ENCODE data around the gene KRT86.

KRT86 gene

DNA sequence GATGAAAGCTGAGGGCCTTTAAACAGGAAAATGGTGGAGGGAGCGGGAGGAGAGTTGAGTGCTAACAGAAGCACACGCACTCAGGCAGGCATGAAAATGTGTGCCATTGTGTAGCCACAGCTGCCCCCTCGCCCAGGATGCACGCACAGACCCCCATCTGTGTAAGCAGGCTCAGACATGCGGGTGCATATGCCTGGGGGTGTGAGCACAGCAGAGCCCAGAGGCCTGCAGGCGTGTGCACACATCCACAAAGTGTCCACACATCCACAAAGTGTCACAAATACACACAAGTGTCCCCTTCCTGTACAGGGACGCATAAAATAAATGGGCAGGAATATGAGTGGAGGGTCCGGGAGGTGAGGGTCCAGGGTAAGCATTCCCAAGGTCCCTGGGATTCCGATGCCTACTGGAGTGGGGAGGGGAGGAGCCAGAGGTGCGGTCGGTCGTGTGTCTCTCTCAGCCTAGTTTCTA is 42.2 kb upstream of the KRT86 start:
- Histone ChIP-seq H3F3A (ENCODE audit: insufficient read depth, low read length) (no peaks in the 10 kb centered on the region), H3K9ac (ENCODE audit: low read length) (no peak overlapping the region), H3K9me2 (ENCODE audit: low read depth, low read length) (no peaks in the 10 kb centered on the region), H3K79me2 (ENCODE audit: insufficient read depth, low read length) (no peaks in the 10 kb centered on the region), H2AFZ (ENCODE audit: low read length) (no peak overlapping the region), H3K36me3 (ENCODE audit: insufficient read depth, low read length) (no peaks in the 10 kb centered on the region), H3K27me3 (ENCODE audit: insufficient read depth, low read length) (no peaks in the 10 kb centered on the region), H3K27ac (ENCODE audit: low read depth, low read length, poor library complexity, severe bottlenecking) (no peak overlapping the region), H3K4me1 (ENCODE audit: insufficient read depth, low read length, severe bottlenecking) (no peaks in the 10 kb centered on the region), H3K4me2 (ENCODE audit: low read length) (no peak overlapping the region), H3K9me3 (ENCODE audit: low read length) (no peaks in the 10 kb centered on the region), H4K20me1 (ENCODE audit: insufficient read depth, low read length) (no peaks in the 10 kb centered on the region), H3K4me3 (ENCODE audit: low read depth, low read length, poor library complexity, severe bottlenecking) (no peak overlapping the region)
- TF ChIP-seq, protein P1, sequence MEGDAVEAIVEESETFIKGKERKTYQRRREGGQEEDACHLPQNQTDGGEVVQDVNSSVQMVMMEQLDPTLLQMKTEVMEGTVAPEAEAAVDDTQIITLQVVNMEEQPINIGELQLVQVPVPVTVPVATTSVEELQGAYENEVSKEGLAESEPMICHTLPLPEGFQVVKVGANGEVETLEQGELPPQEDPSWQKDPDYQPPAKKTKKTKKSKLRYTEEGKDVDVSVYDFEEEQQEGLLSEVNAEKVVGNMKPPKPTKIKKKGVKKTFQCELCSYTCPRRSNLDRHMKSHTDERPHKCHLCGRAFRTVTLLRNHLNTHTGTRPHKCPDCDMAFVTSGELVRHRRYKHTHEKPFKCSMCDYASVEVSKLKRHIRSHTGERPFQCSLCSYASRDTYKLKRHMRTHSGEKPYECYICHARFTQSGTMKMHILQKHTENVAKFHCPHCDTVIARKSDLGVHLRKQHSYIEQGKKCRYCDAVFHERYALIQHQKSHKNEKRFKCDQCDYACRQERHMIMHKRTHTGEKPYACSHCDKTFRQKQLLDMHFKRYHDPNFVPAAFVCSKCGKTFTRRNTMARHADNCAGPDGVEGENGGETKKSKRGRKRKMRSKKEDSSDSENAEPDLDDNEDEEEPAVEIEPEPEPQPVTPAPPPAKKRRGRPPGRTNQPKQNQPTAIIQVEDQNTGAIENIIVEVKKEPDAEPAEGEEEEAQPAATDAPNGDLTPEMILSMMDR (IDR thresholded peaks at IDR 0.05; ENCODE audit: low read length), result no peak
- TF ChIP-seq EZH2 (IDR thresholded peaks at IDR 0.05; ENCODE audit: borderline replicate concordance, low read length), result no peak

DNA sequence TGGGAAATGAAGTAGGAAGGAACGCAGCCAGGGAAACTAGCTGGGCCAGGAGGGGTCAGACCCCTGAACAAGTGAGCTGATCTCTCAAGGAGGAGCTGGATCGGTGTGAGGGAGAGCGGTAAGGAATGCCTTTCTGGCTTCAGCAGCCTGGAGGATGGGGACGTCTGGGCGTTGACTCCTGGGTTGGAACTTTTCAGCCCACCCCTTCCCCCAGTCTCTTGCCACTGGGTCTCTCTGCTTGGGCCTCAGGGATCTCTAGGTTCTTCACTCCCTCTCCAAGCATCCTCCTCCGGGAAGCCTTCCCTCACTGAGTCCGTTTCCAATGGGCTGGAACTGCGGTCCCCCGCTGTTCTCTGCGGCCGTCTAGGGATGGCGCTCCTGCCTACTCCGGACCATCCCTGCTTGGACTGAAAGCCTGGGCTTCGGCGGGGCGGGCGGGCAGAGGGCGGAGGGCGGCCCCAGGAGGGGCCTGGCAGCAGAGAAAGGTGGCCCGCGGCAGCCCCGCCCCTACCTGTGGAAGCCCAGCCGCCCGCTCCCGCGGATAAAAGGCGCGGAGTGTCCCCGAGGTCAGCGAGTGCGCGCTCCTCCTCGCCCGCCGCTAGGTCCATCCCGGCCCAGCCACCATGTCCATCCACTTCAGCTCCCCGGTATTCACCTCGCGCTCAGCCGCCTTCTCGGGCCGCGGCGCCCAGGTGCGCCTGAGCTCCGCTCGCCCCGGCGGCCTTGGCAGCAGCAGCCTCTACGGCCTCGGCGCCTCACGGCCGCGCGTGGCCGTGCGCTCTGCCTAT is 41.6 kb upstream of the KRT86 start, which contains the start of gene KRT7:
KRT7 (plus strand) TSS at position 570 of the 788 bp plus-strand sequence; CDS start at position 624, 54 bp downstream.
- Histone ChIP-seq H3K9me2 (ENCODE audit: low read depth, low read length) (no peaks in the 10 kb centered on the region), H3K27ac (ENCODE audit: low read depth, low read length, poor library complexity, severe bottlenecking) (no peak within 1 kb of the TSS), H3K36me3 (ENCODE audit: insufficient read depth, low read length) (no peaks in the 10 kb centered on the region), H3K4me3 (ENCODE audit: low read depth, low read length, poor library complexity, severe bottlenecking) (no peak within 1 kb of the TSS), H3K9me3 (ENCODE audit: low read length) (no peaks in the 10 kb centered on the region), H4K20me1 (ENCODE audit: insufficient read depth, low read length) (no peaks in the 10 kb centered on the region), H3K4me2 (ENCODE audit: low read length) (no peak within 1 kb of the TSS), H3K4me1 (ENCODE audit: insufficient read depth, low read length, severe bottlenecking) (no peaks in the 10 kb centered on the region), H3K9ac (ENCODE audit: low read length) (no peak within 1 kb of the TSS), H3K27me3 (ENCODE audit: insufficient read depth, low read length) (no peaks in the 10 kb centered on the region), H3F3A (ENCODE audit: insufficient read depth, low read length) (no peaks in the 10 kb centered on the region), H2AFZ (ENCODE audit: low read length) (no peak within 1 kb of the TSS), H3K79me2 (ENCODE audit: insufficient read depth, low read length) (no peaks in the 10 kb centered on the region)
- TF ChIP-seq, protein P1 (IDR thresholded peaks at IDR 0.05; ENCODE audit: low read length), result no peak
- no peak for TF ChIP-seq EZH2 (IDR thresholded peaks at IDR 0.05; ENCODE audit: borderline replicate concordance, low read length)

DNA sequence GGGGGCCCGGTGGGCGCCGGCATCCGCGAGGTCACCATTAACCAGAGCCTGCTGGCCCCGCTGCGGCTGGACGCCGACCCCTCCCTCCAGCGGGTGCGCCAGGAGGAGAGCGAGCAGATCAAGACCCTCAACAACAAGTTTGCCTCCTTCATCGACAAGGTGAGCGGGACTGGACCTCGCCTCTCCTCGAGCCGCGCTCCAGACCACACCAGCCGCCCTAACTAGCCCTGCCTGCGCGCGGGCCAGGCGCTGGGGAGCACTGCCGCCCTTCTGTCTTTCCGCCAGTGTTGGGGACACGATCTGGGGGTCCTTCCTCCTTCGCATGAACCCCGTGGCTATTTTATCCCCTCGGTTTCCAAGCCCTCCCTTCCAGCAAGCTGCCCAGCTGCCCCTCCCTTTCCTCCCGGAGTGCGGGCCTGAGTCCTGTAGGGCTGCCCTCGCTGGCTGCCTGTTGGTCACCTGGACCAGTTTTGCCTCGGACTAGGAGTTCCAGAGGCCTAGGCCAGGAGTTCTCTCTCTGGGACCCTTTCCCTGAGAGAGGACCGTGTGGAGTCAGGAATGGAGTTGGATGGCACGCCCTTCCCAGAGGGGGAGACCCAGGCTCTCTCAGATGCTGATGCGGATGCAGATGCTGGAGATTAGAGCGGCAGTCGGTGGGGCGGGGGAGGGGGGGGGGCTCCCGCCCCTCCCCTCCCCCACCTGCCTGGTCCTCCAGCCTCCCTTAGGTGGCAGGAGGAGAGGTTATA is 40.8 kb upstream of the KRT86 start:
- H3K27ac ChIP-seq (ENCODE audit: low read depth, low read length, poor library complexity, severe bottlenecking), result no peak overlapping the region
- no peaks in the 10 kb centered on the region for H3F3A ChIP-seq (ENCODE audit: insufficient read depth, low read length)
- H3K9me3 ChIP-seq (ENCODE audit: low read length), result no peaks in the 10 kb centered on the region
- H3K27me3 ChIP-seq (ENCODE audit: insufficient read depth, low read length), result no peaks in the 10 kb centered on the region
- H3K36me3 ChIP-seq (ENCODE audit: insufficient read depth, low read length), result no peaks in the 10 kb centered on the region
- no peaks in the 10 kb centered on the region for H3K9me2 ChIP-seq (ENCODE audit: low read depth, low read length)
- no peak overlapping the region for H3K4me3 ChIP-seq (ENCODE audit: low read depth, low read length, poor library complexity, severe bottlenecking)
- H3K9ac ChIP-seq (ENCODE audit: low read length), result no peak overlapping the region
- H3K79me2 ChIP-seq (ENCODE audit: insufficient read depth, low read length), result no peaks in the 10 kb centered on the region
- TF ChIP-seq, protein P1 (IDR thresholded peaks at IDR 0.05; ENCODE audit: low read length), result no peak
- no peak for TF ChIP-seq EZH2 (IDR thresholded peaks at IDR 0.05; ENCODE audit: borderline replicate concordance, low read length)
- H2AFZ ChIP-seq (ENCODE audit: low read length), result no peak overlapping the region
- H4K20me1 ChIP-seq (ENCODE audit: insufficient read depth, low read length), result no peaks in the 10 kb centered on the region
- H3K4me2 ChIP-seq (ENCODE audit: low read length), result no peak overlapping the region
- H3K4me1 ChIP-seq (ENCODE audit: insufficient read depth, low read length, severe bottlenecking), result no peaks in the 10 kb centered on the region

All from OCI-LY1 (cell line).